GM21717 (cell line): ENCODE results near the gene SYTL3.
"Not testable (repeated sequence)": the region's sequence is repeated elsewhere in the genome, so short reads cannot be mapped to it uniquely, and the experiment has no call there.

Experiments used
- ATAC-seq: cut with Tn5 transposase; IDR thresholded peaks from one replicate; pipeline ENCODE4 v1.9.1; 2021; ENCODE audit warnings: mild to moderate bottlenecking, moderate library complexity; ENCODE audit not compliant: unreplicated experiment

SYTL3 gene

DNA sequence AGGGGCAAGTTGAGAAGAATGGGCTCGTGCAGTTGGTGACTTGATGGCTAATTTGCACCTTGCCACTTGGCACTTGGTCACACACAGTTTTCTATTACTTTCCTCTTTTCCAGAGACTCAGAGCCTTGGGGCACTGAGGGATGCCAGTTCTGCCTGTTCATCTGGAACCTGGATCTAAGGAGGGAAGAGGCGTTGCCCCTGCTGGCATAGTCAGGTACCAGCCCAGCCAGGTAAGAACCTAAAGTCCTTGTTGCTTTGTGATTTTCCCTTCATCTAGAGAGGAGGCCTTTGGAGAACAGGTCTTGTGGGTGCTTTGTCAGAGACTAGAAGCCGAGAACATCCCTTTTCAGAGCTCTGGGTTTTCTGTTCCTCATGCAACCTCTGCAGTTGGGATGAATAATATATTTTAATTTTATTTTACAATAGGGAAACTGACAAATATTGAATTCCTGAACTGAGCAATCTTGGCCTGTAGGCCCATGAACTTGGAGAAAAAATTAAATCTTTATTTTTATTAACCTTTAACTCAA lies 11.4 kb downstream of the SYTL3 start:
- no peak for ATAC-seq

DNA sequence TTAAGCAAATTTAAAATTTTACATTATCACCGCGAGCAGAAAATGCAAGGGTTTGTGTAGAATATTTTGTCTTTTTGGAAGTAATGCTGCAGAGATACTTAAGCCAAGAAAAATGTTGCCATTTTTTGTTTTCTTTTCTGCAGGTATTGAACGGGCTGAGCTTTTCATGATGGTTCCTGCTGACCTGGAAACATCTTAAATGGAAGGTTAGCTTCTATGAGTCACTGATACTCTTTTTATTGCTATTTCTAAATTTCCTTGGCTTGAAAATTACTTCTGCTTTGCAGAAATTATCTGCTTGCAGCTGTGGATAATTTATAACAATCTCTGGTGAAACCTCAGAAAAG lies 12.7 kb downstream of the SYTL3 start:
- ATAC-seq: no peak

DNA sequence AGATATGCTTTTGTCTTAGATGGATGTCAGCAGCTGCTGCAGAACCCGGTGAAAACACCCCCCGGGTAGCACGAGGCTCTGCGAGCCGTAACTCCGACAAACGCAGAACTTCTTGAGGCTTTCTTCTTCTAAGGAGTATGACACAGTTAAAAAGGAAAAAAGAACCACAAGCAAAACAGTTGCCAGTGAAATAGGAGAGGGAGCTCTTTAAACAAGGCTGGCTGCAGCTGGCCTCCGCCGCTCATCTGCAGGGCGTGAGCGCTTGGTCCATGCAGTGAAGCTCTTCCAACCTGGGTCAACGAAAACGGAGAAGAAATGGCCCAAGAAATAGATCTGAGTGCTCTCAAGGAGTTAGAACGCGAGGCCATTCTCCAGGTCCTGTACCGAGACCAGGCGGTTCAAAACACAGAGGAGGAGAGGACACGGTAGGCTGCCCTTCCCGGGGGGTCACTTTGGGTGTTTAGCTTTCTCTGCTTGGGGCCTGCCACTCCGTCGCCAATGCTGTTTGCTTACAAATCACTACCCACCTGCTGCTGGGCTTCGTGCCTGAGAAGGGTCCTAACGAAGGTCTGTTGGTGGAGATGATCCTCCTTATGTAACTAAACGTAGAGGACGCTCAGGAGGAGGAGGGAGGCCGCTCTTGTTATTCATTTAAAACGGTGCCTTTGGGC lies 13.2 kb downstream of the SYTL3 start:
- no peak for ATAC-seq

DNA sequence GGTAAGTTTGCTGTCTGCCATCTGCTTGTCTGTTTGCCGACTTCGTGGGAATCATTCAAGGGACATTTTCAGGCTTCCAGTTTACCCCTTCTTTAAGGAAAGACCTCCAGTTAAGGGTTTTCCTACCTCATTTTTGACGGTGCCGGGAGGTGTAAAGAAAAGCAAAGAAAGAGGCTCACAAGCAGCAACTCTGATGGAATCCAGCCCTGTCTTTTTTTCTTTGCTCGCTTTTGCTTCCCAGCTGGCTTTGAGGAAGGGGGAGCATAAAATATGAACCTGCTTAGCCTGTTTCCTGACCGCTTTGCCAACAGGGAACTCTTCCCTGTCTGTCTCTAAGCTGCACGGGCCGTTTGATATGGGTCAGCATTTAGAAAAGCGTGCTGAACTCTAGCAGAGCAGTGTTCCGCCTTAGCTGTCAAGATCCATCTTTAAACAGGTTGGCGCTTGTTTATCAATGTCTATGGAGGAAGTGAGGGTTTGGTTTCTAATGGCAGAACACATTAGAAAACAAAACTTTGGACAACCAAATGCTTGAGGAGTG lies 13.8 kb downstream of the SYTL3 start:
- ATAC-seq: no peak

DNA sequence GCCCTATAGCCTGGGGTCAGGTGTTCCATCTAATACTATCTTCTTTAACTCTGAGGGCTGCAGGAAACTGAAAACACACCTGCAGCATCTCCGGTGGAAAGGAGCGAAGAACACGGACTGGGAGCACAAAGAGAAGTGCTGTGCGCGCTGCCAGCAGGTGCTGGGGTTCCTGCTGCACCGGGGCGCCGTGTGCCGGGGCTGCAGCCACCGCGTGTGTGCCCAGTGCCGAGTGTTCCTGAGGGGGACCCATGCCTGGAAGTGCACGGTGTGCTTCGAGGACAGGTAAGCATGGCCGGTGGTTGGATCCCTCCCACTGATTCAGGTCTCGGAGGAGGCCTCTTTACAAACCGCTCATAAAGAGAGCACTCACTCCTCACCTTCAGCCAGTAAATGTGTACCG lies 15.5 kb downstream of the SYTL3 start:
- no peak for ATAC-seq

DNA sequence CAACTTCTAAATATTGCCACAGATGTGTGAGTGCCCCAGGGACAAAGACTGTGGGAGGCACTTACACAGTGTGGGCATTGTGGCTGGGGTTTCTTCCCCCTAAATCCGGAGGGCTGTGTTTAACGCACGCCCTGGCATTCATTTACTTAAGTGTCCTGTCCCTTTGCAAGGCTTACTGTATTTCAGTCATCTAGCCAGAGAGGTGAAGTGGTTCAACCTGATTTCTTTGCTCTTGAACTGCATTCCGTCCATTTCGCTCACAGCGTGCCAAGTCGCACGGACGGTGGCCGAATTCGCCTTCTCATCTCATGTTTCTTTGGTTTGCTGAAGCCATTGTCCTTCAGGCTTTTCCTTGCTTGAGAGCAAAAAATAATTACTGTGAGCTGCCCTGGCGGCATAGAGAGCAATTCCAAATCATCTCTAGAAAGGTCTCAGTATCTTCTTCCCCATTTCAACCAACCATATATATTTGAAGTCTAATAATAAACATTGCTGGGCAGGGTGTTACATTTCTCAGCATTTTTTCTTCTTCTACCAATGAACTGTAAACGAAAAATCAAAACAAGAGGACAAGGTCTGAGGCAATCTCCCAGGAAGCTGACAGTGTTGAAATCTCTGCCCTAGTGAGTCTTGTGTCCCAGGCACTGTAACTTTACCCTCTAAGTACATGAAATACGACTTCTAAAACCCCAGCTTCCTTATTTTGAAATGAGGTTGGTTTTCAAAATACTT lies 16.9 kb downstream of the SYTL3 start:
- ATAC-seq: no peak

DNA sequence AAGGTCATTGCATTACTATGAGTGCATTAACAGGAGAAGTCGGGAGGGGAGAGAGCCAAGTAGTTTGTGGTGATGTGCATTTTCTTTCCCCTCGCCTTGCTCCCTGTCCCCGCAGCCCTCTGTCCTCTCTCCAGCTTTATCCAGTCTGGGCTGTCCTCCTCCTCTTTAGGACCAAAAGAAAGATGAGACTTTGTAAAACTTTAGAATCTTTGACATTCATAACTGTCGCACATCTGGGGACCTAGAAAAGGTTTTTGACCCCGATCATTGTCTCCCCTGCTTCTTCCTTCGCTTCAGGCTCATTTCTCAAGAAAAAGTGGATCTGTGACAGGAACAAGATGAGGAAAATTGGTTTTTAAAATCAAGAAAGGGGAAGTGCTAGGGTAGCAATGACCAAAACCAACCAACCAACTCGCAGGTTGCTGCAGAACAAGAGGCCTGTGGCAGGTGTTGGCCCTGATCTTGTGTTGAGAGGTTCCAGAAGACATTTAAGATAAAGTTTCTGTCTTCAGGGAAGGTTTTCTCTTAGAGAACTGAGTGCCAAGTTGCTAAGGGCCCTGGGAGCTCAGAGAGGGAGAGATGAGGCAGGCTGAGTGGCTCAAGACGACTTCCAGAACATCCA lies 17.6 kb downstream of the SYTL3 start:
- ATAC-seq: no peak

DNA sequence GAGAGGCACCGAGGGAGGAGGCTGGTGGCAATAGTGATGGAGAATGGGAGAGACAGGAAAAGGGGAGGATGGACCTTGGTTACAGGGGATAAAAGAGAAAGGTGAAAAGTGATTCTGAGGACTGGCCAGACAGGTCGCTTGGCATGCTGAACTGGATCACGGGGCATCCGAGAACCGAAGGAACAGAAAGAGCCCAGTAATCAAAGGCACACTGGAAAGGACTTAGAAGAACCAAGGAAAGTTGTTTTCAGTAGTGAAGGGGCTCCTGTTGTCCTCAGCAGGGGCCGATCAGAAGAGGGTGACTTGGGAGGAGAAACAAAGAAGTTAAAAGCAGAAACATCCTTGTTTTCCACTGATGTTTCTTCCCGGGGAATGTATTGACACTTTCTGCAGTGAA lies 18.9 kb downstream of the SYTL3 start:
- ATAC-seq: no peak

DNA sequence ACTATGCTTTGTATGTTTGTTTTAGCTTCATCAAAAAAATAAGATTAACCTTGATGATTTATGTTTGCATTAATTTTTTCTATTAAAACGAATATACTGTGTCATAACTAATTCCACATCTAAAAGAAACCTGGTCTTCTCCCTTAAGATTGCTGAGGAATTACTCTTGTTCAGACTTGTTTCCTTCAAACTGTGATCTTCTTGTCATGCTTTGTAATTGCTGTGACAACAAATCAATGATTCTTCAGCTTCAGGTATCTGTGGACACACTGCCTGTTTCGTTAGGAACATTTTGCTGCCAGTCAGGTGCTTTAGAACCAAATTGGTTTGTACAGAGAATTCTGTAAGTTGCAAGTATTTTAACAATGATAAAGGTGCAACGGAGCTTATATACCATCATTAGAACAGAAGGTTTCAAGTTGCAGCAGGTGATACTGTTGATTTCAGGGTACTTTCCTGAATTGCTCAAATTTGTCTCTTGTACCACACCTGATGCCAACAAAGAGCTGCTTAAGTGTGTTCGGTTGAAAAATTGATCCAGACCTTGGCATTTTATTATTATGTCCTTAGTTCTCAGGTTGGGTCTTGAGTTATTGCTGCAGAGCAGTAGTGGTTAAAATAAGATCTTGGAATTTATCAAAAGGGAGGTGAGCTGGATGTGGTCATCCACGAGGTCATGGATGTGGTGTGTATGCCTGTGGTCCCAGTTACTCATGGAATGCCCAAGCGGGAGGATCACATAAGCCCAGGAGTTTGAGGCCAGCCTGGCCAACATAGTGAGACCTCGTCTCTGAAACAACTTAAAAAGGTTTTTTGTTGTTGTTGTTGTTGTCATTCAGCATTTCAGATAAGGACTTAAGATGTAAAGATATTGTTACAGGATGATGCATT lies 19.5 kb downstream of the SYTL3 start:
- ATAC-seq: no peak

DNA sequence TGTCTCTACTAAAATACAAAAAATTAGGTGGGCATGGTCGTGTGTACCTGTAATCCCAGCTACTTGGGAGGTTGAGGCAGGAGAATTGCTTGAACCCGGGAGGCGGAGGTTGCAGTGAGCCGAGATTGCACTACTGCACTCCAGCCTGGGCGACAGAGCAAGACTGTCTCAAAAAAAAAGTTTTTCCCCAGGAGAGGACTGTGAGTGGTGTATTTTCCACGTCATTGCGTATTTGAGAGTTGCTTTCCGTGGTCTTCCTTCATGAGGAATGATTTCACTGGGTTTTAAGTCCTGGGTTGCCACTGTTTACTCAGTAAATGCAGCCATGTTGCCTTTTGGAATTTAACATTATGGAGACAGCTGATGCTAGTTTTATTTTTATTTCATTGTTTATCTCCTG lies 22.3 kb downstream of the SYTL3 start:
- ATAC-seq: not testable (repeated sequence)

DNA sequence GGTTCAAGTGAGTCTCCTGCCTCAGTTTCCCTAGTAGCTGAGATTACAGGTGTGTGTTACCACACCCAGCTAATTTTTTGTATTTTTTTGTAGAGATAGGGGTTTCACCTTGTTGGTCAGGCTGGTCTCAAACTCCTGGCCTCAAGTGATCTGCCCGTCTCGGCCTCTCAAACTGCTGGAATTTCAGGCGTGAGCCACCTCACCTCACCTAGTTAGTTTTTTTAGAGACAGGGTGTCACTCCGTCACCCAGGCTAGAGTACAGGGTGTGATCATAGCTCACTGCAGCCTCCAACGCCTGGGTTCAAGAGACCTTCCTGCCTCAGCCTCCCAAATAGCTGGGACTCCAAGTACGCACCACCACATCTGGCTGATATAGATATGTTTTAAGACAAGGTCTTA lies 22.9 kb downstream of the SYTL3 start:
- no peak for ATAC-seq

DNA sequence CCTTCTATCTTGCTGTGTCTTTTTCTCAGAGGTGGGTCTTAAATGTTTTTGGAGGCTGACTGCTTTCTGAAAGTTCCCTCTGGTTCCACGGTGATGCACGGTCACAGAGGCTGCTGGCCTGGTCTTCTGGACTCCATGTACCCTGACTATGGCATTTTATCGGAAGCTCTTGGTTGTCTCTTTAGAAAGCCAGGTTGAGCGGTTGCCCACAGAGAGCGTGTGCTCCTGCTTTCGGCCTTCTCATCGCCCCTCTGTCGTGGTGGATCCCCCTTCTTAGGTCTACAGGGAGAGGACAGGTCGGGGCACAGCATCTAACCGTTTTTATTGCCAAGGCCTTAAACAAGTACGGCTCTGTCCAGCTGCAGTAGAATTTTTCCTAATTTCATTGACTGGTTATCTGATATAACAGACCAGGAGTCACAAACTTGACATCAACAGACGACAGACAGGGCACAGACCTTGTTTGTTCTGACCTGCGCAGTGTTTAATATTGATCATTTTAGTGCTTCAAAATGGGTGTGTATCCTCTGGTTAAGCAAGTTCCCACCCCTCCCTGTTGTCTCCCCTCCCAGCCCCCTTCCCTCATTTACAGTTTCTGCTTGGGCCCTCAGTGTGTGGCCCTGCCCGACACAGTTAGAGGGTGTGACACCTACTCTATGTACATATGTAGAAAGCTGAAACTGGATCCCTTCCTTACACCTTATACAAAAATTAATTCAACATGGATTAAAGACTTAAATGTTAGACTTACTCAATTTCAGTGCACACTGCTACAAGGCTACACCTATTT lies 24.7 kb downstream of the SYTL3 start:
- no peak for ATAC-seq

DNA sequence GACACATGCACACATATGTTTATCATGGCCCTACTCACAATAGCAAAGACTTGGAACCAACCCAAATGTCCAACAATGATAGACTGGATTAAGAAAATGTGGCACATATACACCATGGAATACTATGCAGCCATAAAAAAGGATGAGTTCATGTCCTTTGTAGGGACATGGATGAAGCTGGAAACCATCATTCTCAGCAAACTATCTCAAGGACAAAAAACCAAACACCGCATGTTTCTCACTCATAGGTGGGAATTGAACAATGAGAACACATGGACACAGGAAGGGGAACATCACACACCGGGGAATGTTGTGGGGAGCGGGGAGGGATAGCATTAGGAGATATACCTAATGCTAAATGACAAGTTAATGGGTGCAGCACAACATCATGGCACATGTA lies 27.2 kb downstream of the SYTL3 start:
- not testable (repeated sequence) for ATAC-seq

DNA sequence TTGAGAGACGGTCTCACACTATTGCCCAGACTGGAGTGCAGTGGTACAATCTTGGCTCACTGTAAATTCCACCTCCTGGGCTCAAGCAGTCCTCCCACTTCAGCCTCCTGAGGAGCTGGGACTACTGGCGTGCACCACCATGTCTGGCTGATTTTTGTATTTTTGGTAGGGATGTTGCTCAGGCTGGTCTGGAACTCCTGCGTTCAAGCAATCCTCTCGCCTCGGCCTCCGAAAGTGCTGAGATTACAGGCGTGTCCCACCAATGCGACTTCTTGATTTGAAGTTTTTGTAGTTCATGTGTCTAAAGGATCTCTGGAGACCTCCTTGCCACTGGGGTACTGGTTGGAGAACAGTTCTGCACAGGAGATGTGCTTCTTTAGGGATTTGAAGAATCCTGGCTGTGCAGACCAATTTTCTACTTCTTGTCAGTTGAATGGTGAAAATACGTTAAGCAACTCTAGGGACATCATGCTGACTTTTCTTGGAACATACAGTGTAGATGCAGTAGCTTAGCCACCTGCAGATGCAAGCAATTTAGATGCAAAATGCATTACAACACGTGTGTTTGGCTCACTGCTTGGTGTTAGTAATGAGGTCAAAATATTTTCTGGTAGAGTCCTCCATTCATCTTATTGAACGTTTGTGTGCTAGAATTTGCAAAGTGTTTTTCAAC lies 28.2 kb downstream of the SYTL3 start:
- no peak for ATAC-seq

DNA sequence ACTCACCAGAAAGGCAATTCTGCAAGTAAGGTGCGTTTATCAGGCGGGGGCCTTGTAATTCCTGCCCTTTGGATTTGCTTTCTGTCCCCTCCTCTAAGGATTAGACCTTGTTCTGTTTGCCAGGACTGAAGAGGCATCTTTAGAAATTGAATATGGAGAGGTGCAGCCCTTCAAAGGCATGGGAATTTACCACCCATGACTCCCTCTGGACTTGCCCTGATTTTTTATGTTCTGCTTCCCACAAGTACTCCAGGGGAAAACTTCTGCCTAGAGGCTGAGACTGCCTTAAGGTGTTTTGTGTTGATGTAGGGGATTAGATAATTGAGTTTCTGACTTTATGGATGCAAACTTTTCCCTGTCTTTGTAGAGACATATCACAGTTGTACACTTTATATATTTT lies 30.2 kb downstream of the SYTL3 start:
- no peak for ATAC-seq

DNA sequence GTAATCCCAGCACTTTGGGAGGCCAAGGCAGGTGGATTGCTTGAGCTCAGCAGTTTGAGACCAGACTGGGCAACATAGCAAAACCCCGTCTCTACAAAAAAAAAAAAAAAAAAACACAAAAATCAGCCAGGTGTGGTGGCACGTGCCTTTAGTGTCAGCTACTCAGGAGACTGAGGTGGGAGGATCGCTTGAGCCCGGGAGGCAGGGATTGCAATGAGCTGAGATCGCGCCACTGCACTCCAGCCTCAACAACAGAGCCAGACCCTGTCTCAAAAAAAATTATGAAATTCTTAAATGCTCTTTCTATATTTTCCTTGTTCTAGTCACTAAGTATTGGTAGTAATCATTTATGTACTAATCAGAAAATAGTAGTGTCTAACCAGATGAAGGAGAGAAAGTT lies 30.6 kb downstream of the SYTL3 start:
- ATAC-seq: no peak

DNA sequence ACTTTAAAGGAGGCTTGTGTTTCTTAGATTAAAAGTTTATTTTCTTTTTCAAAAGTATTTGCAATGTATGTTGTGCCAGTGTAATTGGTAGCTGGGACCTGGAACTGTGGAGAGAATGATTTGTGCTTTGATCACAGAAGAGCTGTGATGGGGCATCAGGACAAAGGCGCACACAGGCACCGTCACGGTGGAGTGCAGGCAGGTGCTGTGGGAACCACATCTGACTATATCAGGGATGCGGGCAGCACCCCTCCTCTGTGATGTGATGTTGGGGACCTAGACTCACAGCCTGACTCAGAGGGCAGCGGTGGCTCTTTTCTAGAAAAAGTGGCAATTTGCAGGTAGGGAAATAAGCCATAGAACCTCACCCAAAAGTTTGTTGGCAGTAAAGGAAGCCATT lies 34.5 kb downstream of the SYTL3 start:
- ATAC-seq: no peak

DNA sequence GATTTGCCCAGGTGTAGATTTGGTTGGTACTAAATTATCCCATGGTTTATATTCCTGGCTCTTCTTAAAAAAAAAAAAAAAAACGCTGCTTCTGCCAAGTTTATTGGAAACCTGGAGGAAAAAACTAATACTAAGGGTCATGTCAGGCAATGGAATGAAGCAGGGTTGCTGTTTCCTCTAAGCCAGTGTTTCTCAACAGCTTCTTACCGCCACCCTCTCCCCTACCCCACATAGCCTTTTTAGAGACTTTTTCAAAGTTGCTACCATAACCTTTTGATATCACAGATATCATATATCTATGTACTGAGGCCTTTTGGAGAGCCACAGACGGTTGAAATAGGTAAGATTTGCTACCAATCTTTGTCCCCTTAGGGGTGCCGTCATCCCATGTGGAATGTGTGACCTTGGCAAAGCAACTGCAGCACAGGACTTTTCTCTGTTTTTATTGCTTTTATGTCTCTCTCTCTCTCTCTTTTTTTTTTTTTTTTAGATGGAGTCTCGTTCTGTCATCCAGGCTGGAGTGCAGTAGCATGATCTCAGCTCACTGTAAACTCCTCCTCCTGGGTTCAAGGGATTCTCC lies 35.0 kb downstream of the SYTL3 start:
- ATAC-seq: no peak

DNA sequence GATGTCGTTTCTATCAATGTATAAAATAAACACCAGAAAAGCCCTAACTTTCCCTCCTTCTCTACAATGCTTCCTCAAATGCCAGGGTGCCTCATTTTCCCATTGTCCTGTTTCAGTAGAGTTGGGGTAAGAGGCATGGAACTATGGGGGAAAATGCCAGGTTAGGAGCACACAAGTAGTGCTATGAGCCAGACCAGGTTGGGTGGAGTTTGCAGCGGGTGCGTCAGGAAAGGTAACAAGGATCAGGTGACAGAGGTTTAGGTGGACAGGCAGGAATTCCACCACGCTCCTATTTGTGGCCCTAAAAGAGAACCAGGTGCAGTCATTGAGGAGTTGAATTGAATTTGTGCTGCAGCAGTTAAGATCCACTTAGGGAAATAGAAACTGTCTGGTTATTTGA lies 36.5 kb downstream of the SYTL3 start:
- ATAC-seq: no peak
